MCF 10A (cell line): ENCODE measurements around the gene RASD1. TPM values are rescaled to one million over a fixed set of nuclear protein-coding genes. Genes with fewer than 3 reads are reported as not detected.

Source experiments
- BruUV-seq: library from RNA; stranded (reverse); fragments of 400-500 nt; replicated peaks from 2 replicates; lab custom pipeline; 2021; lab: Mats Ljungman, UMichigan
- CTCF ChIA-PET: fragments of 300-600 bp; sonication (Branson Sonifier 250); formaldehyde crosslinking; extraction: SDS; loops from one replicate; lab custom pipeline; 2021; ENCODE audit warnings: antibody characterized with exemption, inconsistent platforms; lab: Yijun Ruan, JAX
- POLR2A ChIA-PET: fragments of 300-600, 350-650 bp; sonication (Branson Sonifier 250); formaldehyde crosslinking; extraction: SDS; loops from one replicate; lab custom pipeline; 2020; ENCODE audit warnings: antibody characterized with exemption, inconsistent platforms; lab: Yijun Ruan, JAX
- DNase-seq: peaks from one replicate; pipeline ENCODE4 v3.0.0-alpha.2; 2018; ENCODE audit not compliant: unreplicated experiment
- H3K27ac Mint-ChIP-seq: one replicate; pipeline ENCODE4 v1.8.0; 2022; ENCODE audit warnings: mild to moderate bottlenecking, low read depth, mixed read lengths; ENCODE audit not compliant: unreplicated experiment
- H3K27me3 Mint-ChIP-seq: one replicate; pipeline ENCODE4 v1.8.0; 2022; ENCODE audit warnings: mixed read lengths; ENCODE audit not compliant: insufficient read depth, unreplicated experiment
- H3K36me3 Mint-ChIP-seq: one replicate; pipeline ENCODE4 v1.8.0; 2022; ENCODE audit warnings: mild to moderate bottlenecking, moderate library complexity, mixed read lengths; ENCODE audit not compliant: insufficient read depth, unreplicated experiment
- H3K4me1 Mint-ChIP-seq: one replicate; pipeline ENCODE4 v1.8.0; 2022; ENCODE audit warnings: mixed read lengths; ENCODE audit not compliant: insufficient read depth, unreplicated experiment
- H3K4me3 Mint-ChIP-seq: one replicate; pipeline ENCODE4 v1.8.0; 2022; ENCODE audit warnings: mild to moderate bottlenecking, moderate library complexity, mixed read lengths; ENCODE audit not compliant: unreplicated experiment
- H3K9me3 Mint-ChIP-seq: one replicate; pipeline ENCODE4 v1.8.0; 2022; ENCODE audit warnings: mixed read lengths; ENCODE audit not compliant: unreplicated experiment
- intact Hi-C: fragments of 100-400 bp; cut with micrococcal nuclease; formaldehyde crosslinking; loops from 2 replicates; pipeline ENCODE4 v1.14.1; 2022
- total RNA-seq: library from RNA; stranded (reverse); gene quantifications from 2 replicates; pipeline ENCODE4 v1.2.3, GENCODE V29; 2022
- TF ChIP-seq, protein P1 (sequence below): fragments of 200-600 bp; IDR thresholded peaks from one replicate; pipeline ENCODE4 v1.8.0; 2022; ENCODE audit warnings: antibody characterized with exemption, mild to moderate bottlenecking; ENCODE audit not compliant: unreplicated experiment

The RASD1 gene
- total RNA-seq, 1 experiment from 2014 or later: 0.21 TPM

DNA sequence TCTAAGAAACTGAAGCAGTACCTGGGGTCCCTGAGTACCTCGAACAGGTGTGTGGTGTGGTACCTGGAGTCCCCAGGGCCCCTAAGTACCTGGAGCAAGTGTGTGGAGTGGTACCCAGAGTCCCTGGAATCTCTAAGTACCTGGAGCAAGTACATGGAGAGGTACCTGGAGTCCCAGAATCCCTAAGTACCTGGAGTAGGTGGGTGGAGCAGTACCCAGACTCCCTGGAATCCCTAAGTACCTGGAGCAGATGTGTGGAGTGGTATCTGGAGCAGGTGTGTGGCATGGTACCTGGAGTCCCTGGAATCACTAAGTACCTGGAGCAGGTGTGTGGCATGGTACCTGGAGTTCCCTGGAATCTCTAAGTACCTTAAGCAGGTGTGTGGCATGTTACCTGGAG, 41.9 kb downstream of the RASD1 start:
- ChIA-PET POLR2A (no interaction called here), CTCF (no interaction called here)
- intact Hi-C loops: no loop called here
- TF ChIP-seq, protein P1, sequence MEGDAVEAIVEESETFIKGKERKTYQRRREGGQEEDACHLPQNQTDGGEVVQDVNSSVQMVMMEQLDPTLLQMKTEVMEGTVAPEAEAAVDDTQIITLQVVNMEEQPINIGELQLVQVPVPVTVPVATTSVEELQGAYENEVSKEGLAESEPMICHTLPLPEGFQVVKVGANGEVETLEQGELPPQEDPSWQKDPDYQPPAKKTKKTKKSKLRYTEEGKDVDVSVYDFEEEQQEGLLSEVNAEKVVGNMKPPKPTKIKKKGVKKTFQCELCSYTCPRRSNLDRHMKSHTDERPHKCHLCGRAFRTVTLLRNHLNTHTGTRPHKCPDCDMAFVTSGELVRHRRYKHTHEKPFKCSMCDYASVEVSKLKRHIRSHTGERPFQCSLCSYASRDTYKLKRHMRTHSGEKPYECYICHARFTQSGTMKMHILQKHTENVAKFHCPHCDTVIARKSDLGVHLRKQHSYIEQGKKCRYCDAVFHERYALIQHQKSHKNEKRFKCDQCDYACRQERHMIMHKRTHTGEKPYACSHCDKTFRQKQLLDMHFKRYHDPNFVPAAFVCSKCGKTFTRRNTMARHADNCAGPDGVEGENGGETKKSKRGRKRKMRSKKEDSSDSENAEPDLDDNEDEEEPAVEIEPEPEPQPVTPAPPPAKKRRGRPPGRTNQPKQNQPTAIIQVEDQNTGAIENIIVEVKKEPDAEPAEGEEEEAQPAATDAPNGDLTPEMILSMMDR: no peak
- H3K36me3 Mint-ChIP-seq: no peaks in the 10 kb centered on the region
- H3K27ac Mint-ChIP-seq: no peak overlapping the region
- H3K4me1 Mint-ChIP-seq: no peaks in the 10 kb centered on the region
- H3K27me3 Mint-ChIP-seq: peaks cover 26% of the 10 kb centered on the region
- no TSS peak for BruUV-seq
- H3K9me3 Mint-ChIP-seq: no peaks in the 10 kb centered on the region
- no peak for DNase-seq
- no peak overlapping the region for H3K4me3 Mint-ChIP-seq

DNA sequence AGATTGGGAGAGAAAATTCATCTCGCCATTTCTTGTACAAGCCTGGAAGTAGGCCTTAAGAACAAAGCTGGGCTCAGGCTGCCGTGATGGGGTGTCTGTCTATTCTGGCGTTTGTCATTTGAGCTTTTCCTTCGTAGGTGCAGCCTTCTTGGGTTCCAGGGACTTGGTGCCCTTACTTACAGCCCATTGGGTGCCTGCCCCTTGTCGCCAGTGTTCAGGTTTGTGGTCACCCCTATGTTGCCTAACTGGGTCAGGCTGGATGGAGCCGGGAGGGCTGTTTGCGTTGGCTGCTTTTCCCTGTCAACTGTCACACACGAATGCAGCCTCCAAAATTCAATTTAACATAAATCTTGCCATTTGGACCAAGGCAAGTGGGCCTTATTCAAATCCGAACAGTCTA, 43.1 kb downstream of the RASD1 start:
- ChIA-PET POLR2A (no interaction called here), CTCF (interaction anchor here (0.7 to 1.0 kb wide), 2 partner anchors 13 to 43 kb away, joined by 3 read pairs; partner anchors contain the start of gene RASD1)
- no peak for DNase-seq
- Mint-ChIP-seq H3K4me1 (no peaks in the 10 kb centered on the region), H3K36me3 (no peaks in the 10 kb centered on the region), H3K27me3 (peaks cover 23% of the 10 kb centered on the region), H3K4me3 (no peak overlapping the region), H3K9me3 (no peaks in the 10 kb centered on the region), H3K27ac (no peak overlapping the region)
- intact Hi-C loops: no loop called here
- BruUV-seq: no TSS peak
- TF ChIP-seq, protein P1: no peak

DNA sequence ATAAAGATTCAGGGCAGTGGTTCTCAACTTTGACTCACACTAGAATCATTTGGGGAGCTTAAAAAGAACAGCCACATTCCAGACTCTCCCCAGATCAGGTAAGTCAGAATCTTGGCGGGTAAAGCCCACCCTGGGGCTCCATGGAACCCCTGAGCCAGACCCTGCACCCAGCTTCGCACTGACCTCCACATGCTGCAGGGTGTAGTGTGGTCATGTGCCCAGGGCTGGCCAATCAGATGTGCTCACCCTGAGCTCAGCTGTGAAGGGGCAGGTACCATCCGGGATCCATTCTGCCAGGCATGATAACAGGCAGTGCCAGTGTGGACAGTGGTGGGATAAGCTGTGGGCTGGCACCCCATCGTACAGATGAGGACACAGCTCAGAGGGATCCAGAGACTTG, 47.5 kb downstream of the RASD1 start:
- intact Hi-C loops: no loop called here
- ChIA-PET POLR2A (interaction anchor here (0.7 to 0.8 kb wide), 2 partner anchors 24 to 358 kb away, joined by 3 read pairs; no protein-coding TSS in a partner anchor), CTCF (interaction anchor here (0.6 to 1.5 kb wide), 4 partner anchors 94 to 186 kb away, joined by 3 to 4 read pairs (median 3); no protein-coding TSS in a partner anchor)
- no peak for DNase-seq
- no TSS peak for BruUV-seq
- H3K4me1 Mint-ChIP-seq: peaks cover 8% of the 10 kb centered on the region
- H3K27ac Mint-ChIP-seq: no peak overlapping the region
- H3K27me3 Mint-ChIP-seq: peaks cover 11% of the 10 kb centered on the region
- H3K36me3 Mint-ChIP-seq: no peaks in the 10 kb centered on the region
- no peaks in the 10 kb centered on the region for H3K9me3 Mint-ChIP-seq
- H3K4me3 Mint-ChIP-seq: no peak overlapping the region
- TF ChIP-seq, protein P1: no peak

DNA sequence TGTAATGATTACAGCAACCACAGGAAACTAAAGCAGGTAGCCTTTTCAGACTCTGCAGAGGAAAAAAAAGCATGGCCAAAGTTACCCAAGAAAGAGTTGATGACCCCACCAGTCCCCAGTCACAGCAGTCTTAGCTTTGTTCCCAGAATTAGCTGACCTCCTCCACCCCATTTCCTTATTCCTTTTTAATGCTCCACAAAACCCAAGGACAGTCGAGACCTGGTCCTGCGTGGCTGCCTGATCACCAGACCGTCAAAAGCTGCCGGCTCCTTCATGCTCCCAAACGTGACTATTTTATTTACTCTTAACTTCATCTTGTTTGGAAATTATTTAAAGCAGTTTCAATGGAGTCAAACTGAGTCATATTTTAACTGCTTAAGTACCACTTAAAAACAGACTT, 48.1 kb downstream of the RASD1 start:
- ChIA-PET POLR2A (no interaction called here), CTCF (interaction anchor here (0.6 to 1.5 kb wide), 3 partner anchors 94 to 187 kb away, joined by 3 to 4 read pairs (median 3); no protein-coding TSS in a partner anchor)
- Mint-ChIP-seq H3K27ac (no peak overlapping the region), H3K36me3 (no peaks in the 10 kb centered on the region), H3K4me1 (peaks cover 8% of the 10 kb centered on the region), H3K27me3 (peaks cover 11% of the 10 kb centered on the region), H3K4me3 (no peak overlapping the region), H3K9me3 (no peaks in the 10 kb centered on the region)
- no peak for DNase-seq
- intact Hi-C loops: no loop called here
- TF ChIP-seq, protein P1: no peak
- no TSS peak for BruUV-seq
